HG03159 (cell line): ENCODE measurements around the gene CEMIP2.
"Not testable (repeated sequence)": the region's sequence is repeated elsewhere in the genome, so short reads cannot be mapped to it uniquely, and the experiment has no call there.

Experiments used
- ATAC-seq: cut with Tn5 transposase; IDR thresholded peaks from one replicate; pipeline ENCODE4 v1.9.1; 2021; ENCODE audit warnings: mild to moderate bottlenecking, moderate library complexity; ENCODE audit not compliant: unreplicated experiment

The CEMIP2 gene

GRCh38 chr9:71710856-71711255 is 57.5 kb downstream of the CEMIP2 start:
- no peak for ATAC-seq

- no peak for ATAC-seq
Observed at GRCh38 chr9:71710201-71710600, 58.1 kb downstream of the CEMIP2 start.

GRCh38 chr9:71709384-71709783 is 58.9 kb downstream of the CEMIP2 start:
- no peak for ATAC-seq

GRCh38 chr9:71706176-71706575 is 62.1 kb downstream of the CEMIP2 start:
- ATAC-seq = no peak

GRCh38 chr9:71704796-71705195 is 63.5 kb downstream of the CEMIP2 start:
- no peak for ATAC-seq

GRCh38 chr9:71703172-71703872 is 65.0 kb downstream of the CEMIP2 start:
- ATAC-seq = no peak

- ATAC-seq = no peak
Observed at GRCh38 chr9:71697882-71698281, 70.4 kb downstream of the CEMIP2 start.

- no peak for ATAC-seq
Observed at GRCh38 chr9:71694332-71694731, 74.0 kb downstream of the CEMIP2 start.

GRCh38 chr9:71693607-71694006 is 74.7 kb downstream of the CEMIP2 start:
- ATAC-seq = no peak

- ATAC-seq = no peak
Observed at GRCh38 chr9:71692337-71692736, 76.0 kb downstream of the CEMIP2 start.

- ATAC-seq = not testable (repeated sequence)
Observed at GRCh38 chr9:71691576-71691975, 76.7 kb downstream of the CEMIP2 start.

- ATAC-seq = no peak
Observed at GRCh38 chr9:71690689-71691435, 77.5 kb downstream of the CEMIP2 start.

- no peak for ATAC-seq
Observed at GRCh38 chr9:71690063-71690688, 78.1 kb downstream of the CEMIP2 start.

GRCh38 chr9:71687676-71688075 is 80.6 kb downstream of the CEMIP2 start:
- ATAC-seq = no peak

GRCh38 chr9:71685988-71686387 is 82.3 kb downstream of the CEMIP2 start:
- ATAC-seq = no peak

GRCh38 chr9:71685394-71685793 is 82.9 kb downstream of the CEMIP2 start:
- no peak for ATAC-seq

- no peak for ATAC-seq
Observed at GRCh38 chr9:71684566-71684965, 83.7 kb downstream of the CEMIP2 start.

- no peak for ATAC-seq
Observed at GRCh38 chr9:71683598-71684235, 84.6 kb downstream of the CEMIP2 start.

GRCh38 chr9:71681708-71682272 is 86.5 kb downstream of the CEMIP2 start:
- no peak for ATAC-seq

- ATAC-seq = no peak
Observed at GRCh38 chr9:71681104-71681707, 87.1 kb downstream of the CEMIP2 start.
